Cardiac septum (tissue), 1 donor: ENCODE data around the gene RNF152. TPM values are rescaled to one million over a fixed set of nuclear protein-coding genes. Genes with fewer than 3 reads are reported as not detected.

ENCODE experiments used
- DNase-seq: peaks from one replicate; pipeline ENCODE4 v3.0.0-alpha.2; 2020; ENCODE audit warnings: low spot score
- intact Hi-C: fragments of 100-400 bp; cut with DNase I; formaldehyde crosslinking; loops from one replicate; pipeline ENCODE4 v1.14.0; 2022
- long read RNA-seq: library from polyadenylated mRNA; unstranded; transcript quantifications from one replicate; pipeline ENCODE4 v2.0.0, GENCODE V29; 2021
- total RNA-seq: library from RNA; stranded (reverse); fragmentation: NEBNext Ultra II Directional; extraction: Animal tissue kit (Norgen Biotek cat#: 25700); gene quantifications from one replicate; pipeline ENCODE4 v1.2.1, GENCODE V29; 2021
- donor health status: DM: no; HTN: no; CAD: no.

The RNF152 gene, protein sequence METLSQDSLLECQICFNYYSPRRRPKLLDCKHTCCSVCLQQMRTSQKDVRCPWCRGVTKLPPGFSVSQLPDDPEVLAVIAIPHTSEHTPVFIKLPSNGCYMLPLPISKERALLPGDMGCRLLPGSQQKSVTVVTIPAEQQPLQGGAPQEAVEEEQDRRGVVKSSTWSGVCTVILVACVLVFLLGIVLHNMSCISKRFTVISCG
- 10.2 TPM for total RNA-seq
- long read RNA-seq, partial matches to known transcripts = 0 of 7 reads
- long read RNA-seq, other reads (novel, unspliced or antisense) = 3 of 7 reads

DNA sequence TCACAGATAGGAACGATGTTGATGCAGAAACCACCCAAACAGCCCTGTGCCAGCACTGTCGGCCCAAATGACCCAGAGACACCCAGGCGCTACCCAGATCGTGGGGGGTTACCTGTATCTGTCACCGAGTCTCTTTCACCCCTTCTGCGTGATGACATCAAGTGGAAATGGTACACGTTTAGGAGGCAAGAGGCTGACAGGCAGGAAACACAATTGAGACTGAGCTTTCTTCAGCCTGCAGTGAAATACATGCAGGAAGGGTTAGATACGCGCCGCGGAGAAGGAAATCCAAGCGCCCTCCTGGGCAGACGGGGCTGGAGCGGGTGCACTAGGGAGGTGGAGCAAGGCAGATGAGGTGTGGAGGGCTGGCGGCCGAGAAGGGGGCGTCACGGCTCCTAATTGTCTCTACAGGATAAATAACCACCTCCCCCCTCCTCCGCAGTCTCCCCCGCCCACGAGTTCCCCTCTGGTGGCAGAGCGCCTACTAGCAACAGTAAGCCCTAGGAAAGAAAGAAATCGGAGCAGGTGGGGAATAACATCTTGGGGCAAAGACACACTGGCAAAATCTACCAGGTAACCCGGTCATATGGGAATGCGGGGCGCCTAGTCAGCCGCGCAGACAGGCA, at the start of gene RNF152:
RNF152 (minus strand) TSS at position 325 of the 626 bp plus-strand sequence. CDS start 76,544 bp downstream, outside the sequence.
- intact Hi-C loops = loop anchor here (5.0 to 10.0 kb wide), 2 partner anchors 145 to 318 kb away; no protein-coding TSS in a partner anchor
- DNase-seq = no peak

DNA sequence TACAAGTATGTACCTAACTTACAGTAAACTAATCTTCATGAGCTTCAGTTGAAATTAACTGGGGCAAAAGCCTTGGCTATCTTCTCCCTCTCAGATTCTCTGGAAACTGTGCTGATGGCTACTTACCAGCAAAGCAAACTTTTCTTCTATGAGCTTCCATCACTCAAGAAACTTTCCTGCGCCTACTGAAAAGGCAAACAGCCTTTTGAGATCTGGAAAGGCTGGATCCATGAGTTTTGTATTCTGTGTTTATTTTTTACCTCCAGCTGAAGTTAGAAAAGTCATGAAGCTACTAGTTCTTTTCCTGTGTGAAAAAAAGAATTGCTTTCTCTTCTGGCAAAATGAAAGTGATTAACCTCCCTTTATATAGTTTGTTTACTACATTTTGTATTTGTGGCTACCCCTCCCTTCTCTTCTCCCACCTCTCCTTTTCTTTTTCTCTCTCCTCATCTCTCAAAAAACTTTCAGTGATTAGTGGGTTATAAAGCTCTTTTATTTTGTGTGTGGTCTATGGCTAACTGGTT, 49.2 kb upstream of the RNF152 start:
- intact Hi-C loops = no loop called here

DNA sequence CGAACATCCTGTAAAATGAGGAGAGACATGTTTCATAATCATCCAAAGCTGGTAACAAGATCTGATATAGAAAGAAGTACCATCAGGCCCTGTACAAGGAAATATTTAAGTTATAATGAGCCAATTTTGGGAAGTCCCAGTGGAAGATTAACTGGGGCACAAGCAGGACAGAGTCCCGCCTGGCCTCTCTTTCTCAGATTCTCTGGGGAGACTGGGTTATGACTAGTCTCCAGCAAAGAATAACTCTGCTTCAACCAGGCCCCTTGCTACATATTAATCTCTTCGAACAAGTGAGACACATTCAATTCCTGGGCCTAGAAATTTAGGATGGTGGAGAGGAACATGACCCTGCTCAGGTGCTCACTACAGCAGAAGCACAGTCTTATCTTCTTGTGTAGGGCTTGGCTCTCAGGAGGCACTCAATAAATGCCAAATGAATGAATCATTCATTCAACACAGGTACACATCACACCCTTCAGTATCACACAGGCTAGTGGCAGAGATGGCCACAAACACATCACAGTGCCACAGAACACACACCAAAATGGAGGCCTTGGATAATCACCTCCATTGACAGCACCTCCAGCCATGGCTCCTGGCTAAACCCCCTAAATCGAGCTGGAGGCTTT, 46.4 kb upstream of the RNF152 start:
- intact Hi-C loops = no loop called here
- no peak for DNase-seq

More for the DNA sequence above, 49.2 kb upstream of the RNF152 start:
- DNase-seq = no peak

DNA sequence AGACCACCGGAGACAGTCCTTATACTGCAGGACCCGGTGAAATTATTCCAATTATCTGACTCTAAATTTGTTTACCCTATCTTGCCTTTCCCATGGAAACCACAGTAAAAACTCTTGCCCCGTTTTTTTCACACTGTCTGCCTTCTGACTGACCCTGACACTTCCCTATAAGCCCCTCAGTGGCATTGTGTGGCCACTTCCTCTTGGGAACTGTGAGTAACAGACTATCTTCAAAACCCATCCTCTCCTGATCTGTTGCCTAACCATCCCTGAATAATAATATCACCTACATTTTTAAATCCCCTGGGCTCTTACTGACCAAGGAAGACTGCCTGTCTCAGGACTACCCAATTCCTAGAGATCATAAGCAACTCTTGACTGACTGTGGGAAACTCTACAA, 42.6 kb upstream of the RNF152 start:
- intact Hi-C loops = no loop called here

DNA sequence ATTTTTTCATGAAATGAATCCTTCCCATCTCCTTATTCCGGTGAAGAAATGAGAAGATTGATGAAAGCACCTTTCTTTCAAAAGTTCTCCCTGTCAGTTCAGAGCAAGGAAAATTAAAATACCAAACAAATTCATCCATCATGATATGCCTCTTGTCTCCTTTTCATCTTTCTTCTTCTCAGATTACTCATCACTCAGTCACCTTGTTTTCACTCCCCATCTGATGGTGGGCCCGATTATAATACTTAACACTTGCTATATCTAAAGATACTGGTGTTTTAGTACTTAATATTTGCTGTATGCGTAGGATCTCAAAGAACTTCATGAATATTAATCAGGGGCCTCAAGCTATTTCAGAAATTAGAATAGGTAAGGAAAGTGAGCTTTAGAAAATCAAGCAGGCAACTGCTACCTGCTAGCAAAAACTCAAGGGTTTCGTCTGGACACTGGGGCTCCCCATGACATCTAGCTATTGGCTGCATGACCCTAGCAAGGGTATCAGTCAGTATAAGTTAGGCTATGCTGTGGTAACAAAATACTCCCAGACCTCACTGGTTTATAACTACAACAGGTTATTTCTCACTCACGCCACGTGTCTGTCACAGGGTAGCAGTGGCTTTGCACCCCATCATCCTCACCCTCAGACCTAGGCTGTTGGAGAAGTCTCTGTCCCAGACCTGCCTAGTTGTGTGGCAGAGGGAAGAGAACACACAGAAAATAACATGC, 39.0 kb upstream of the RNF152 start:
- intact Hi-C loops = no loop called here
- no peak for DNase-seq

More for the DNA sequence above, 42.6 kb upstream of the RNF152 start:
- DNase-seq = no peak

DNA sequence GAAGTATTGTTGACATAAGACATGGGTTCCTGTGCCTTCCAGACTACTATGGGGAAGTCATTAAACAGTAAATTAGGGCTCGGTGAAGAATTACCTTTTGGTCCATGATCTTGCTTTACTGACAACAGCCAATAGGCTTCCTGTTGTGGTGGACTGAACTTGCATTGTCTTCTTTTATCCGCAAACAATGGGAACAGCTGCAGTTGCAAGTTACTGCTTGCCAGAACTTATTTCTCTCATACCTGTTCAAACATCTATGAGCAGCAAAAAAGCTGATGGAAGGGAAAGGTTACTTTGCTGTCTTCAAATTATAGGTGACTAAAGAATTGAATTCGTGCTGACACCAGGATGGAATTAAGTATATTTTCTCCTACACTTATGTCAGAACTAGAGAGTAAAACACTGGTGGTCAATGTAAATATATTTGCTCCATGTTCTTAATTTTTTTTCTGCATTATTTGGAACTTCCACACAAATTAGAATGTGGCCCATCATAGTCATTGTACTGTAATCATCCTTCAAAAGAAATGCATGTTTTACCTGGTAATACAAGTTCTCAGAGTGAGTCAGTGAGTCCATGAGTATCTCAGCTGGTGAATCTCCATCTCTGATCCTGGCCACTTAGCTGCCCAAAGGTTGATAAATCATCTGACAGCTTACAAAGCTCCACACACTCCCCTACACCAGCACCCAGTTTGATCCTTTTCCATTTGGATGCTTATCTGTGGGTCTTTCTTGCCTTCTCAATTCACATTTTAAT, 37.3 kb upstream of the RNF152 start:
- no peak for DNase-seq
- intact Hi-C loops = no loop called here

DNA sequence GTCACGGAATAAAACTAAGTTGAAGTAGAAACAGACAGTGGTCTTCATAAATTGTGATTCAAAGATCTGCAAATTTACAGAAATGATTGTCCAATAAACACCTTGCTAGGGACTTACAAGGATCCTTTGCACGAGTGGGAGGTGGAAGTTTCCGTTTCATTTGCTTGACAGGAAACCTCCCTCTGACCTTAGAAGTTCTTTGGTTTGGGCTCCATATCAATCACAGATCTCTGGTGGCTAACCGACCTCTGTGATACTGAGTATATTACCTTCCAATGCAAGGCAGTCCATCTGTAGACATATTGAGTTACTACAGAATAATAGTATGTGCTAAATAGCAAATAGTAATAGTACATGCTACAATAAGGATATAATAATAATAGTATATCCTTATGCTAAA, 33.7 kb upstream of the RNF152 start:
- DNase-seq = no peak
- intact Hi-C loops = no loop called here

DNA sequence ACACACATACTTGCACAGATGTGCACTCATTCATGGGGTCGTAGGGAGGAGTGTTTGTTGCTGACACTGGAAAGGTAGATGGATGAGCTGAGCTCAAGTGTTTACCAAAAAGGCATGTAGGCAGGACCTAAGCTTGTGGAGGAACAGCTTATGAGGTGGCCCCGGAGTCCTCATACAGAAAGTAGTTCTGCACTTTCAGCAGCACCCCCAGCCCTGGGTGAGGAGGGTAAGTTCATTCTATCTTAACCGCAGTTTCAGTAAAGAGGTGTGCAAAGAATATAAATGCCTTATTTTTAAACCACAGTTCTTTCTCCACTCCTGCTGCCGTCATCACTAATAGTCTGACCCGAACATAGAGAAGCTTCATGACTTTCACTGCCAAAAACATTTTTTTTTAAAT, 31.7 kb upstream of the RNF152 start:
- intact Hi-C loops = no loop called here
- no peak for DNase-seq

DNA sequence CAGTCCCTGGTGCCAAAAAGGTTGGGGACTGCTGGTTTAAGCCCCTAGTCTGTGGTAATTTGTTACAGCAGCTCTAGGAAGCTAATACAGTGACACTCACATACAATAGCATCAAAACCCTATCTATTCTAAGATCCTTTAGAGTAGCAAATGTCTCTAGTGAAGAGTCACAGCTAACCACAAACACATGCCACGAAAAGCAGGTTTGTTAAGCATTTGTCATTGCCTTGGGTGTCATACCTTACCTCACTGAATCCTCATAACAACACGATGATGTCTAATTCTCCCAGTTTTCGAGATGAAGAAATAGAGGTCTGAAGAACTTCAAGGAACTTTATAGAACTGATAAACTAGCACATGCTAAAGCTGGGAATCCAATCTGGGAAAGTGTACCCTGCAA, 29.6 kb upstream of the RNF152 start:
- intact Hi-C loops = no loop called here

DNA sequence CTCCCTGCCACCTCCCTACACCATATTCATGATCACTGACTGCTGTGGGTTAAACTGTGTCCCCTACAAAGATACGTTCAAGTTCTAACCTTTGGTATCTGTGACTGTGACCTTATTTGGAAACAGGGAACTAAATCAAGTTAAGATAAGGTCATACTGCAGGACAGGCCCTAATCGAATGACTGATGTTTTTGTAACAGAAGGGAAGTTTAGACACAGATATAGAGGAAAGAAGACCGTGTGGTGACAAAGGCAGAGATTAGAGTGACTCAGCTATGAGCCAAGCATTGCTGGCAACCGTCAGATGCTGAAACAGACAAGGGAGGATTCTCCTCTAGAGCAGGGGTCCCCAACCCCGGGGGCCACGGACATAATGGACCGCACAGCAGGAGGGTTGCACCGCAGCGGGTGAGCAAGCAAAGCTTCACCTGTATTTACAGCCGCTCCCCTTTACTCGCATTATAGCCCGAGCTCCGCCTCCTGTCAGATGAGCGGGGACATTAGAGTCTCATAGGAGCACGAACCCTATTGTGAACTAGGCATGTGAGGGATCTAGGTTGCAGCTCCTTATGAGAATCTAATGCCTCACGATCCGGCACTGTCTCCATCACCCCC, 28.9 kb upstream of the RNF152 start:
- no peak for DNase-seq
- intact Hi-C loops = no loop called here

More for the DNA sequence above, 29.6 kb upstream of the RNF152 start:
- DNase-seq = no peak

DNA sequence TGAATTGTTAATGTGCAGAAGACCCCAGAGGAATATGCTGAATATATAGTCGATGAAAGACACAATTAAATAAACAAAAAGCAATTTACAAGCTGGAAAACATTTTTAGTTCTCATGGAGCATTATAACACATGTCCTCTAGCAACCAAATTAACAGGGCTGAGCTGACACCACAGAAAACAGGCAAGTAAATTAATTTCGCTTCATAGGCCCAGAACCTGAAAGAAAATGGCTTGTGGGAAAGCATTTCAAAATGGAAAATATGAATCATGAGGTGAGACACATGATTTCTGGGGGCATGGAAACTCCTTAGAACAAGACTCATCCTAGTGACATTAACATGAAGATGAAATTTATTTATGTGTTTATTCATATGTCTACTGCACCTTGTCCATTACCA, 25.0 kb upstream of the RNF152 start:
- no peak for DNase-seq
- intact Hi-C loops = no loop called here

DNA sequence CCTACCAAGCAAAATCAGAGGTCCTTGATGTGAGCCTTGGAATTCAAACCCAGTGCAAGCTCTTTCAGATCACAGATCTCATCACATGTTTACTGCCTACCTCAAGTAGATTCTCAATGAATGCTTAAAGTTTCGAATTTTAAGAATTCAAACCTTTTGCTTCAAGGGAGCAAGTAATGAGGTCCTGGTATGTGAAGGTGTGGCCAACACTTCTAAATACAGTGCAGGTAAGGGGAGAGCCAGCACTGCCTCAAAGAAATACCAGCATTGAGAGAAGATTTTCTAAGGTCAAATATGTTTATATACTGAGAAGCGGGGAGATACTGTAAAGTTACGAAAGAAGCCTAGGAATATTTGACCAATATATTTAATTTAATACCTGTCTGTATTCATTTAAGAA, 19.7 kb upstream of the RNF152 start:
- no peak for DNase-seq
- intact Hi-C loops = no loop called here

DNA sequence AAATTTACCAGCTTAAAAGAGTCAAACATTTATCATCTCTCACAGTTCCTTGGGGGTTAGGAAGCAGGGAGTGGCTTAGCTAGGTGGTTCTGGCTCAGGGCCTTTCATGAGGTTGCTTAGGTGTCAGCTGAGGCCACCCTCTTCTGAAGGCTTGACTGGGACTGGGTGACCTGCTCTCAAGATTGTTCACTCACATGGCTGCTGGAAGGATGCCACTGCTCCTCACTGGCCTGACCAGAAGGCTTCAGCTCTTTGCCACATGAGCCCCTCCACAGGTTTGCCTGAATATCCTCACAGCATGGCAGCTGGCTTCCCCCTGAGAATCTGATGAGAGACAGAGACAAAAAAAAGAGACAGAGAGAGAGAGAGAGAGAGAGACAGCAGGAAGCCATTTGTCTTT, 17.3 kb upstream of the RNF152 start:
- intact Hi-C loops = no loop called here
- DNase-seq = no peak

DNA sequence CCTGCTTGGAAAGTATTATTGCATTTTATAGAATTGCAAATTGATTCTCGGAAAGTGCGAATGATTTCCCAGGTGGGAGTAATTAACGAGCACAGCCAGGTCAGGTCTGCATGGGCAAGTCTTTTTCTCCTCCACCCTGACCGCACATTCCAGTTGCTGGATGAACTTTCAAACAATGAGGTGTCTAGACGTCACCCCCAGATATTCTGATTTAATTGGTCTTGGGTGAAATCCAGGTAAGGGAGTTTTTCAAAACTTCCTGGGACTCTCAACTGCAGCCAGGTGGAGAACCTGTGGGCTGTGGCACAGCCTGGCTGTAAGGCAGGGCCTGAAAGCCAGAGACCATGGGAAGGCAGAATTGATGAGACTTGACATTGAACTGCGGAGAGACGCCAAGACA, 15.9 kb upstream of the RNF152 start:
- no peak for DNase-seq
- intact Hi-C loops = no loop called here

DNA sequence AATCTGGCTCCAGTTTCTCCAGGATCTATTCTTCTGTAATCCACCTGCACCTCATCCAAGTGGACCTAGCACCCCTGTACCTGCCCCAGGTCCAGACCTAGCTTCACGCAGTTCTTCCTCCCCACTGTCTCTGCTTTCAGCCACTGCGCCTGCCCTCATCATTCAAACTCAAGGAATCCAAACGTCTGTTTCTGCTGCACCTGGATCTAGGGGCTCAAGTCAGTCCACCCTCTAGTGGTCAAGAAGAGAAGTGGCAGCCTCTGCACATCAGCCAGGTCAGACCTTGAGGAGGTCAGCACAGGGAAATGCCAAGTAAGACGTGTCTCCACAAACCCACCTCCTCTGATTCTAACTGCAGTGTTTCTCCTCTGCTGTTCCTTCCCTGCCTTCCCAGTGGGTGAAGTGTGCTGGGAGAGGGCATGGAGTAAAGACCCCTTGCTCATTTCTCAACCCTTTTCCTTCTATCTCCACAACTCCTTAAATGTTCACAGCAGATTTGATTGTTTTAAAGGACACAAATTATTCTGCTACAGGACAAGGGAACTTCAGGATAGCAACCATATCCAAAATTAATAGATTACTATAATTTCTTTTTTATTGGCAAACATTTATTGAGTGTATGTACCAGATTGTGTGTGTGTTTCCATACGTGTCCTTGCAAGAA, 8.6 kb upstream of the RNF152 start:
- intact Hi-C loops = loop anchor here (5.0 kb wide), 1 partner anchor 231 kb away; no protein-coding TSS in a partner anchor

DNA sequence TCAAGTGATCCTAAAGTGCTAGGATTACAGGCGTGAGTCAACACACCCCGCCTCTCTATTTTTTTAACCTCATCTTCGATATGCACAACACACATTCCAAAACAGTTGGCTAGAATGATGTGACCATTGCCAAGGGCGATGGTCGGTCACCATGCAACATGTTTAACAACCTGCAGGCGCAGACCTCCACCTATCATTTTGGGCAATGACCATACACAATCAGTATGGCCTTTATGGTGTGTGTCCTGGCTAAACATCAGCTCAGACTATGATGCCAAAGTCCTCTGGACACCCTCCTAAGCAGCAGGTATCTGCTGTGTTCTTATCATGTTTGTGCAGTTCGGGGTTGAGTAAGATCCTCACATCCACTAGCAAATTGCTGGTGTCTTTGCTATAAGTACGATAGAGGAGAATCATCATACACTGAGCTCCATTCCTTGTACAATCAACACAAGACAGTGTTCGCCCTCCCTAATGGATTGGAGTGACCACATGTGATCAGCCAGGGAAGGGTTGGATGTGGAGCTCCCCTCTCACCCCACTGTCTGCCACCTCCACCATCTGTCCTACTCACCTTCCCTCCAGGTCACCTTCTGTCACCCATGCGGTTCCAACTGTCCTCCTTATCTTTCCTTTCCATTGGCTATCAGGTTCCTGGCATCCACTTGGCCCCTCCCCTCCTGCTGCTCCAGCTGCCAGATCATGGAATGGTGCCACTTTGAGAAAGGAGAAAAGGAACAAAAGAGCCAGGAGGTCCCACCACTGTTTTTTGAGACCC, 7.9 kb upstream of the RNF152 start:
- intact Hi-C loops = loop anchor here (5.0 kb wide), 1 partner anchor 232 kb away; no protein-coding TSS in a partner anchor
- no peak for DNase-seq

More for the DNA sequence above, 8.6 kb upstream of the RNF152 start:
- DNase-seq = no peak

DNA sequence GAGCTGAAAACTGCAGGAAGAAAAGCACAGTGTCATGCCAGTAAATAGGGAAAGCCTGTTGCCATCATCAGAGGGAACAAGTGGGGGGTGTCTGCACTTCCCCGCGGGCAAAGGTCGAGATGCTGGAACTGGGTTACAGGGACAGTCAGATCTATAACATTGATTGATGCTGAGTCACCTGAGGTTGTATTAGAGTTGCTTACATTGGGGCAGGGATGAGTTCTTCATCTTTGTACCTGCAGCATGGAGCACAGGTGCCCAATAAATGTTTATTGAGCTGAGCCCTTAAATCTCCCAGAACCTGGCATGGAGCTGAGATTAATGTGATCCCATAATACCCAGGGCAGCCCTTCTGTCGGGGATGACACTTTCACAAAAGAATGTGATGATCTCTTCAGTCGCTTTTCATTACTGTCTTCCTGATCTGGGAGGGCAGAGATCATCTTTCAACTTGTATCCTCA, 5.9 kb upstream of the RNF152 start:
- intact Hi-C loops = loop anchor here (10.0 kb wide), 1 partner anchor 324 kb away; no protein-coding TSS in a partner anchor

More for the DNA sequence above, 5.9 kb upstream of the RNF152 start:
- DNase-seq = no peak
